GM12875 (cell line): Measurements from ENCODE around the gene PARP1.

Experiments
- H3K4me3 ChIP-seq: one replicate; pipeline ENCODE4 v1.5.1; 2011; ENCODE audit warnings: low read depth, low read length, control low read depth
- CTCF ChIP-seq: IDR thresholded peaks from 2 replicates; pipeline ENCODE4 v1.5.1; 2011; ENCODE audit warnings: low read depth, mild to moderate bottlenecking, control low read depth, inconsistent platforms, low read length, moderate library complexity, borderline replicate concordance; ENCODE audit not compliant: insufficient read depth

The PARP1 gene

GRCh38 chr1:226322986-226323385 lies 84.9 kb downstream of the PARP1 start:
- no peak overlapping the region for H3K4me3 ChIP-seq
- TF ChIP-seq CTCF = no peak

- no peak for TF ChIP-seq CTCF
- no peak overlapping the region for H3K4me3 ChIP-seq
Observed at GRCh38 chr1:226320930-226321329, 87.0 kb downstream of the PARP1 start.

GRCh38 chr1:226318471-226318870 lies 89.4 kb downstream of the PARP1 start:
- TF ChIP-seq CTCF = no peak
- no peak overlapping the region for H3K4me3 ChIP-seq

- TF ChIP-seq CTCF = no peak
- no peak overlapping the region for H3K4me3 ChIP-seq
Observed at GRCh38 chr1:226314055-226314454, 93.8 kb downstream of the PARP1 start.

- no peak overlapping the region for H3K4me3 ChIP-seq
- no peak for TF ChIP-seq CTCF
Observed at GRCh38 chr1:226312065-226312464, 95.8 kb downstream of the PARP1 start.

GRCh38 chr1:226311376-226311775 lies 96.5 kb downstream of the PARP1 start:
- no peak overlapping the region for H3K4me3 ChIP-seq
- TF ChIP-seq CTCF = no peak
